BLaER1 (cell line): ENCODE results near the gene HEXIM2.
A peak's percentile ranks its signal among the peaks of the same experiment; 100 is the strongest.

ENCODE experiments used
- H3K27ac ChIP-seq: shearing (Covaris generic); formaldehyde crosslinking; 2 replicates; pipeline ENCODE4 v1.8.1; 2022
- H3K27me3 ChIP-seq: shearing (Covaris generic); formaldehyde crosslinking; 2 replicates; pipeline ENCODE4 v1.8.1; 2022
- H3K36me3 ChIP-seq: shearing (Covaris generic); formaldehyde crosslinking; 2 replicates; pipeline ENCODE4 v1.8.1; 2022
- H3K4me1 ChIP-seq: shearing (Covaris generic); formaldehyde crosslinking; 2 replicates; pipeline ENCODE4 v1.8.1; 2022
- H3K4me2 ChIP-seq: shearing (Covaris generic); formaldehyde crosslinking; 2 replicates; pipeline ENCODE4 v1.8.1; 2022
- H3K4me3 ChIP-seq: shearing (Covaris generic); formaldehyde crosslinking; 2 replicates; pipeline ENCODE4 v1.8.1; 2022
- H3K9ac ChIP-seq: shearing (Covaris generic); formaldehyde crosslinking; 2 replicates; pipeline ENCODE4 v1.8.1; 2022
- H3K9me3 ChIP-seq: shearing (Covaris generic); formaldehyde crosslinking; 2 replicates; pipeline ENCODE4 v1.8.1; 2022
- H4K20me1 ChIP-seq: shearing (Covaris generic); formaldehyde crosslinking; 2 replicates; pipeline ENCODE4 v1.8.1; 2022
- Cebpa-rat ChIP-seq: shearing (Covaris generic); IDR thresholded peaks from 2 replicates; pipeline ENCODE4 v1.8.1; 2022

The HEXIM2 gene

DNA sequence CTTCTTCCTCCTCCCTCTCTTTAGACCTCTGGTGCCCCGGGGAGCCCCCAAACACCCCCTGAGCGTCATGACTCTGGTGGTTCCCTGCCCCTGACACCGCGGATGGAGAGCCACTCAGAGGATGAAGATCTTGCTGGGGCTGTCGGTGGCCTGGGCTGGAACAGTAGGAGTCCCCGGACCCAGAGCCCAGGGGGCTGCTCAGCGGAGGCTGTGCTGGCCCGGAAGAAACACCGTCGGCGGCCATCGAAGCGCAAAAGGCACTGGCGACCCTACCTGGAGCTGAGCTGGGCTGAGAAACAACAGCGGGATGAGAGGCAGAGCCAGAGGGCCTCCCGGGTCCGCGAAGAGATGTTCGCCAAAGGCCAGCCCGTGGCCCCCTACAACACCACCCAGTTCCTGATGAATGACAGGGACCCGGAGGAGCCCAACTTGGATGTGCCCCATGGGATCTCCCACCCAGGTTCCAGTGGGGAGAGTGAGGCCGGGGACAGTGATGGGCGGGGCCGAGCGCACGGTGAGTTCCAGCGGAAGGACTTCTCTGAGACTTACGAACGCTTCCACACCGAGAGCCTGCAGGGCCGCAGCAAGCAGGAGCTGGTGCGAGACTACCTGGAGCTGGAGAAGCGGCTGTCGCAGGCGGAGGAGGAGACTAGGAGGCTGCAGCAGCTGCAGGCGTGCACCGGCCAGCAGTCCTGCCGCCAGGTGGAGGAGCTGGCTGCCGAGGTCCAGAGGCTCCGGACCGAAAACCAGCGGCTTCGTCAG, 7.5 kb downstream of the HEXIM2 start:
- H3K9me3 ChIP-seq = no peaks in the 10 kb centered on the region
- no peak for TF ChIP-seq Cebpa-rat
- no peak overlapping the region for H3K4me3 ChIP-seq
- H3K4me1 ChIP-seq = peaks cover 60% of the 10 kb centered on the region
- H3K36me3 ChIP-seq = peaks cover 11% of the 10 kb centered on the region; the same call in 1 of the 2 replicates
- no peaks in the 10 kb centered on the region for H4K20me1 ChIP-seq
- H3K4me2 ChIP-seq = no peak overlapping the region
- H3K9ac ChIP-seq = no peak overlapping the region
- H3K27me3 ChIP-seq = no peaks in the 10 kb centered on the region
- H3K27ac ChIP-seq = no peak overlapping the region

- peak overlapping the region; percentile 41; the same call in 1 of the 2 replicates for H3K9ac ChIP-seq
- H3K4me1 ChIP-seq = peaks cover 47% of the 10 kb centered on the region
- no peaks in the 10 kb centered on the region for H4K20me1 ChIP-seq
- no peaks in the 10 kb centered on the region for H3K27me3 ChIP-seq
- no peak for TF ChIP-seq Cebpa-rat
- peaks cover 11% of the 10 kb centered on the region; the same call in 1 of the 2 replicates for H3K36me3 ChIP-seq
- peak overlapping the region; percentile 92 for H3K4me2 ChIP-seq
- no peak overlapping the region for H3K4me3 ChIP-seq
- peak overlapping the region; percentile 79 for H3K27ac ChIP-seq
- H3K9me3 ChIP-seq = no peaks in the 10 kb centered on the region
Measured at GRCh38 chr17:45170280-45170930, 8.7 kb downstream of the HEXIM2 start.

DNA sequence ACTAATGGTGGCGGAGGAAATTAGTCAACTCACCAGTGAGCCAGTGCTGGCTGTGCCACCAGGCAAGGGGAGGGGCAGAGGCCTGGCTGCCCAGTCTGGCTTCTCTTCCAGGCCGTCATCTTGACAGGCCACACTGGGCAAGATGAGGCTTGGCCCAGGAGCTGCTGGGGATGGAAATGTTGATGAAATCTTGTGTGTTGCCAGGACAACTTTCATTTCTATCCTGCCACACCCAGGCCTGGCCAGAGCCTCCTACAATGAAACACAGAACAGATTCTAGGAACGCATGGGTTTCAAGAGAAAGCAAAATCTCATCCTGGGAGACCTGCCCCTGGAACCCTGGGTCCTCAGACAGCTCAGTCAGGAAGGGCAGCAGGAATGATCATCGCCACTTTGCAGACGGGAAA, 9.3 kb downstream of the HEXIM2 start:
- peaks cover 11% of the 10 kb centered on the region; the same call in 1 of the 2 replicates for H3K36me3 ChIP-seq
- no peaks in the 10 kb centered on the region for H3K9me3 ChIP-seq
- peak overlapping the region; percentile 79 for H3K27ac ChIP-seq
- H3K4me3 ChIP-seq = no peak overlapping the region; the same call in 1 of the 2 replicates
- peak overlapping the region; percentile 92 for H3K4me2 ChIP-seq
- no peak for TF ChIP-seq Cebpa-rat
- peaks cover 42% of the 10 kb centered on the region for H3K4me1 ChIP-seq
- H4K20me1 ChIP-seq = no peaks in the 10 kb centered on the region
- H3K9ac ChIP-seq = peak overlapping the region; percentile 61
- H3K27me3 ChIP-seq = no peaks in the 10 kb centered on the region

DNA sequence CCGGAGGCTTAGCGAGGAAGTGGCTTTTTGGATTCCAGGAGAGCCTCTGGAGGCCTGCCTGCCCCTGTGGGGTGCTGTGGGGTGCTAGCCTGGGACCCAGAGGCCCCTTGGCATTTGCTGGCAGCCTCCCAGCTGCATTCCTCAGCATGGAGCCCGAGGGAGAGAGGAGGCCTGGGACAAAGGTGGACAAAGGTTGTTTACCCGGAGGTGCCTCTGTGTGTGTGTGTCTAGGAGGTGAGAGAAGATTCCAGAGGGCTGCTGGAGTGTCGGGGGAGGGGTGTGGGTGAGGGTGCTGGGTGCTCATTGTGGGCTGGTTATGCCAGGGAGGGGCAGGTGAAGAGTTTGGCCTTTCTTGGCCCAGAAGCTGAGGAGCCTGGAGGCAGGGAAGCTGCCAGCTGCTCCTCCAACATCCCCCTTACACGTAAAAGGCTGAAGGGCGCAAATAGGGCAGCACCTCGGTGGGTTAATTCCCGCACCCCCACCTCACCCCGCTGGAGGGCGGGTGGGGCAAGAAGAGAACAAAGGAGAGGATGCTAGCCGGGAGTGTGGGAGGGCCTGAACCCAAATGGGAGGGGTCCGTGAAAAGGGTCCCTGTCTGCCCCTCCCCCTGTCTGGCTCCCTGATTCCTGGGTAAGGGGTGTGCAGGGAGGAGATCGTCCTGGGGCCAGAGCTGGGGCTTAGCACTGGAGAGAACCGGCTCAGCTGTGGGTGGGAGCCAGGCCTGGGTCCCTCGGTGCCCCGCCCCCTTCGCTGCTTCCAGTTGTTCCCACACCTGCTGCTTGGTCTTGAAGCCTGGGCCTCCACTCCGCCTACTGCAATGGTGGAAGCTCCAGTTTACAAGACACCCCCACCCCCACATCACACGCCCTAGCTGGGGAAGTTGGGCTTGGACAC, 9.9 kb downstream of the HEXIM2 start:
- Histone ChIP-seq H3K9me3 (no peaks in the 10 kb centered on the region), H3K4me3 (peak overlapping the region; percentile 37; the same call in 1 of the 2 replicates), H3K9ac (peak overlapping the region; percentile 61), H3K27me3 (no peaks in the 10 kb centered on the region), H4K20me1 (no peaks in the 10 kb centered on the region), H3K36me3 (peaks cover 11% of the 10 kb centered on the region; the same call in 1 of the 2 replicates), H3K4me1 (peaks cover 44% of the 10 kb centered on the region), H3K4me2 (peak overlapping the region; percentile 92), H3K27ac (peak overlapping the region; percentile 79)
- no peak for TF ChIP-seq Cebpa-rat

DNA sequence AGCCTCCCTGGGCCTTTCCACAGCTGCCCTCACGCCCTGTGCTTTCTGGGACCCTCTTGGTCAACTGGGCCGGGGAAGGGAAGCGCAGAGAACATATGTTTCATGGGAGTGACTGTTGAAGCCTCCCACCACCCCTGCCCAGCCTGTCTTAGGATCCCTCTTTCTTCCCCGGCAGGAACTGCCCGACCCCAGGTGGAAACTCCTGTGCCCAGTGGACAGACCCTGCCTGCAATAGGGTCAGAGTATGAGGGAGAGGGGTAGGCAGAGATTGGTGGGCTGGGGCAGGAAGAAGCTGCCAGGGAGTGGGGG, 10.5 kb downstream of the HEXIM2 start:
- Histone ChIP-seq H3K36me3 (peaks cover 11% of the 10 kb centered on the region; the same call in 1 of the 2 replicates), H3K27ac (peak overlapping the region; percentile 79), H3K27me3 (no peaks in the 10 kb centered on the region), H3K4me3 (peak overlapping the region; percentile 37; the same call in 1 of the 2 replicates), H3K4me2 (peak overlapping the region; percentile 92), H3K9ac (peak overlapping the region; percentile 61), H4K20me1 (no peaks in the 10 kb centered on the region), H3K4me1 (peaks cover 46% of the 10 kb centered on the region), H3K9me3 (no peaks in the 10 kb centered on the region)
- no peak for TF ChIP-seq Cebpa-rat

DNA sequence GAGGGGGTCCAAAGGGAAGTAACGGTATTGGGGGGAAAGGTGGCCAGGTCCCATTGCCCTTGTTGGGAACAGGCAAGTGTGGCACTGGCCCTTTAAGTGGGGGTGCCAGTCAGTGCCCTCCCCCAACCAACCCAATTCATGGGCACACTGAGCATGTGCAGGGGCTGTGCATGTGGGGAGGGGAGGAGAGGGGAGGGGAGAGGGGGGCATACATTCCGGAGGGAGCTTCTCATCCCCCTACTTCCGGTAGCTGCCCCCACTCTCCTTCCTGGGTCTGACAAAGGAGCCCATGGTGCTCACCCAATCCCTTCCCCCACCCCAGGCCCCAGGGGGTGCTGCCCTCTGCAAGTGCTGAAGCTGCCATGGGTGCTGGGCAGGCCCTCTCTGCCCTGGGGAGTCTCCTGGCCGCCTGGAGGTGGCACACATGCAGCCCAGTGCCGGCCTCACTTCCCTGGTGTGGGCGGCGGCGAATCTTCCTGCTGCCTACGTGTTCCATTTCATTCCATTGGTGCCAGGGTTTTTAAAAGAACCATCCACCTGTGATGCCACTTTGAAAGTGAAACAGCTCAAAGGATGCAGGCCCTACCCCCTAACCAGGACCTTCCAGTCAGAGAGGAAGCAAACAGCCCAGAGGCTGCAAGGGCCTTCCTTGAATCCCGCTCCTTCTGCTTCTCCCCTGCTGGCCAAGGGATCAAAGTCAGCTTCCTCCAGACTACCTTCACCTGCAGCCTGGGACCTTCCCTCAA, 11.0 kb downstream of the HEXIM2 start:
- Histone ChIP-seq H3K4me1 (peaks cover 51% of the 10 kb centered on the region), H3K9me3 (no peaks in the 10 kb centered on the region), H3K4me3 (peak overlapping the region; percentile 37), H3K4me2 (peak overlapping the region; percentile 92), H3K27ac (peak overlapping the region; percentile 79), H3K9ac (peak overlapping the region; percentile 61), H3K36me3 (peaks cover 11% of the 10 kb centered on the region; the same call in 1 of the 2 replicates), H4K20me1 (no peaks in the 10 kb centered on the region), H3K27me3 (no peaks in the 10 kb centered on the region)
- no peak for TF ChIP-seq Cebpa-rat

- peaks cover 50% of the 10 kb centered on the region for H3K4me1 ChIP-seq
- H3K27me3 ChIP-seq = no peaks in the 10 kb centered on the region
- no peak overlapping the region for H3K27ac ChIP-seq
Measured at GRCh38 chr17:45175759-45176115, 14.1 kb downstream of the HEXIM2 start.

GRCh38 chr17:45177563-45177962, 15.9 kb downstream of the HEXIM2 start:
- Histone ChIP-seq H3K9me3 (no peaks in the 10 kb centered on the region), H3K27ac (peak overlapping the region; percentile 5; the same call in 1 of the 2 replicates), H3K27me3 (no peaks in the 10 kb centered on the region), H3K9ac (no peak overlapping the region), H3K4me2 (0 out of 2 replicates have a peak overlapping the region, but pooled peaks have one; percentile 18), H3K4me1 (peaks cover 37% of the 10 kb centered on the region), H4K20me1 (no peaks in the 10 kb centered on the region), H3K4me3 (no peak overlapping the region), H3K36me3 (no peaks in the 10 kb centered on the region)
- TF ChIP-seq Cebpa-rat = no peak

More at GRCh38 chr17:45175759-45176115, 14.1 kb downstream of the HEXIM2 start:
- no peak for TF ChIP-seq Cebpa-rat
- Histone ChIP-seq H3K4me2 (no peak overlapping the region), H4K20me1 (no peaks in the 10 kb centered on the region), H3K9me3 (no peaks in the 10 kb centered on the region), H3K36me3 (no peaks in the 10 kb centered on the region), H3K9ac (no peak overlapping the region), H3K4me3 (no peak overlapping the region)

DNA sequence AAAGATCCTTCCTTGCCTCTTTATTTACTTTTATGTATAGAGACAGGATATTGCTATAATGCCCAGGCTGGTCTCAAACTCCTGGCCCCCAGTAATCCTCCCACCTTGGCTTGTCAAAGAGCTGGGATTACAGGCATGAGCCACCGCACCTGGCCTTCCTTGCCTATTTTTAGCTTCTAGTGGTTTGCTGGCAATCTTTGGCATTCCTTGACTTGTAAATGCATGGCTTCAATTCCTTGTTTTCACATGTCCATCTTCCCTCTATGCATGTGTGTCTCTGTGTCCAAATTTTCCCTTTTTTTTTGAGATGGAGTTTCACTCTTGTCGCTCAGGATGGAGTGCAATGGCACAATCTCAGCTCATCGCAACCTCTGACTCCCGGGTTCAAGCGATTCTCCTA, 22.5 kb downstream of the HEXIM2 start:
- Histone ChIP-seq H3K9me3 (no peaks in the 10 kb centered on the region), H3K36me3 (no peaks in the 10 kb centered on the region), H3K4me2 (no peak overlapping the region), H3K4me1 (peaks cover 11% of the 10 kb centered on the region), H3K27ac (no peak overlapping the region), H3K27me3 (no peaks in the 10 kb centered on the region), H3K4me3 (no peak overlapping the region), H3K9ac (no peak overlapping the region), H4K20me1 (no peaks in the 10 kb centered on the region)
- no peak for TF ChIP-seq Cebpa-rat
